SK-N-DZ (cell line): ENCODE data around the gene ALG12.

Experiments used
- DNase-seq: peaks from one replicate; pipeline ENCODE4 v3.0.0-alpha.2; 2015; ENCODE audit warnings: low spot score

The ALG12 gene

DNA sequence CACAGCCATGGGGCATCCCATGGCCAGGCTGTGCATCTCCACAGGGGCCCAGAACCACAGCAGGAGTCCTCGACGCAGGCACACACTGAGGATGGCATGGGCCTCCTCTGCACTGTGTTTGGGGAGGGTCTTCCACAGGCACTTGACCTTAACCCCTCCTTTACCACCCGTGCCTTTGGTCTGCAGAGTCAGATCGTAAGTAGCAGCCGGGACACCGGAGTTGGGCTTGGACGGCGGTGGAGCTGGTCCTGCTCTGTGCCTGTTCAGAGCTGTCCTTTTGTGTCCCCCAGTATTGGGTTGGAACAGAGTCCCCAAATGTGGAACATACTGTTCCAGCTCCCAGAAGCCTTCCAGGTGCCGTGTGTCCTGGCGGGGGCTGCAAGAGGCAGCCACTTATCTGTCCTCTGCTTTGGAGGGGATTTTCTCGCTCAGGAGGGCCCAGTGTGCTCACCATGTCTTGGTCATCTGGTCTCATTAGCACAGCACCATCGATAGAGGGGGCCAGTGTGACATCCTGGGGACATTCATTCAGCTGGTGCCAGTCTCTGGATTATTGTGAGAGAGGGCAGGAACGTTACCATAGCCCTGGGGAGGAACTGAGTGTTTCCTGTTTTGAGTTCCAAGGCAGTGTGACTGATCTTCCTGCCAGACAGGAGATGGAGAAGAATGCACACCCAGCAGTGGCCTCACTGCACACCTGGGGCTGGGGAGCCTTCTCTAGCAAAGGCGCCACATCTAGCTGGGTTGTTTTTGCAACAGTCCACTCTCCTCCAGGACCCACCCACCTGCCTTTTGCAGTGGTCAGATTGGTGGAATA lies 12.6 kb upstream of the ALG12 start:
- peak; percentile 59 for DNase-seq

DNA sequence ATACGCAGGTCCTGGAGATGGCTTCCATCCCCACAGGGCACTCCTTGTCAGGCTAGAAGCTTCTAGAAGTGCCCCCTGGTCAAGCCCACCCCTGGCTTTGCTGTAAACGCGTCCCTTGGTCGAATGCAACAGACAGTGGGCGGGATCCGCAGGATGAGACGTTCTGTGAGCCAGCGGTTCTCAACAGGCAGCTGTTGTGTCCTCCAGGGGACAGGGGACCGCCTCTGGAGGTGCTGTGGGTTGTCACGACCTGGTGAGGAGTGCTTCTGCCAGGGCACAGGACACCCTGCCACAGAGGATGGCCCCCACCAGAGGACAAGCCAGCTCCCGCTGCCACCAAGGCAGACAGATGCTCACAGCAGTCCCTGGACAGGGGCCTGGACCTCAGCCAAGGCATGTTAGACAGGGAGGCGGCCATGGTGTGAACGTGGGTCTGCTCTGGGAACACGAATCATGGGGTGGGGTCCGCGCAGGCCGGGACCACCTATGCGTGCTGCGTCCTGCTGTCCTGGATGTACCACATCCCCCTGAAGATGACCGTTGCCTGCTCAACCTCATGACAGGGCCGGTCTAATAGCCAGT lies 11.8 kb upstream of the ALG12 start:
- no peak for DNase-seq

GRCh38 chr22:49929211-49929979 lies 11.2 kb upstream of the ALG12 start:
- DNase-seq = no peak

- no peak for DNase-seq
Measured at GRCh38 chr22:49928555-49929210, 10.4 kb upstream of the ALG12 start.

DNA sequence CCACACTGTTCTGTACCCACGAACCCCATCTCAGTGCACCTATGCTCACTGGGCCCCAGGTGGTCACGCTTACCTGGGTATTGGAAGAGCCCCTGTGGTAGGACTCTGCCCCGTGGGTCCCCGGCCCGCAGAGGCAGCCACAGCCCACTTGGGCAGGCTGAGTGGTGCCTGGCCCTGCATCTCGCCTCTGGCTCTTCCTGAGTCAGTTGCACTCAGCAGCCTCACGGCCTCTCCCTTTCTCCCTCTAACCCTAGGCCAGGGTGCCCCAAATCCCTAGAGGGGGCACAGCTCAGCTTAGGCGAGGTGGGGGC lies 9.9 kb upstream of the ALG12 start:
- no peak for DNase-seq

DNA sequence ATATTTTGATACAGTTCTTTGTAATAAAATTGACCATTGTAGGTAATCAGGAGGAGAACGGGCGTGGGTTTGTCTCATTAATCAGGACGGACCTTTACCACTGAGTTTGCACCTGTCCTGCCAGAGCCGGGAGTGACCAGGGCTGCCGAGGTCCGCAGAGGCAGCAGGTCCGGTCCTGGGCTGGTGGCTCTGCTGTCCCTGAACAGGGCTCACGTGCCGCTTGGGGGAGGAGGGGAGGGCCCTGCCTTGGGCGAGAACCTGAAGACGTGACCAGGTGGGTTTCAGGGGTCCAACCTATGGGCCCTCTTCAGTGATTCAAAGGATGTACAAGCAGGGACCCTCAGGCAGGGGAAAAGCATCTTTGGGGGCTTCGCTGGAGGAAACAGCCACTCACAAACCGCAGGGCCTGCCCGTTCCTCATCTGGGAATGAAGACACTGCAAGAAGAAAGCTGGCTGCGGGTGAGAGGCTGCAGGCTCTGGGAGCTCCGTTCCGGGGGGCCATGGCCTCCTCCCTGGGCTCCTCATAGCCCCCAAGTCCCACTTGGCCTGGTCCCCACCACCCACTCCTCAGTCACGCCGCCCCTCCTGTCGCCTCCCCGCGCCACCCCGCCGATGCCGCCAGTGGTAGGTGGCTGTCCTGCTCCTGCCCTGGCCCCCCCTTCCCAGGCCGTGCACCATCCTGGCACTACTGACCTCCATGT lies 9.4 kb upstream of the ALG12 start:
- DNase-seq = no peak

DNA sequence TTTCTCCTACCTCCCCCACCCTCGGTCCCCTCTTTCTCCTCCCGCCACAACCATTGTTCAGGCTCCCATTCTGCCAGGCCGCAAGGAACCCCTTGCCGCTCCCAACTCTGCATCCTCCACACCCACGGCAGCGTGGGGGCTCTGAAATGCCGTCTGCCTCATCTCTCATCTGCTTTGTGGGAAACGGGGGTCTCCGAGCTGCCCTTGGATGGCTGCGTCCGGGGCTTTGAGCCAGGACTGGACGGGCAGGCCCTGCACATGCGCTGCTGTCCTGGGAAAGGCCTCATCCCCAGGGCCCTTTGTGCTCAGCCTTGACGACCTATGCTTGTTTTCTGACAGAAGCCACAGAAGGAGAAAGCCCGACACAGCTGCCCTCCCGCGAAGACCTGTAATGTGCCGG lies 8.7 kb upstream of the ALG12 start:
- DNase-seq = no peak

- DNase-seq = no peak
Measured at GRCh38 chr22:49925525-49926128, 7.4 kb upstream of the ALG12 start.

GRCh38 chr22:49924113-49924833 lies 6.0 kb upstream of the ALG12 start:
- no peak for DNase-seq

GRCh38 chr22:49923445-49923844 lies 5.2 kb upstream of the ALG12 start:
- DNase-seq = no peak

DNA sequence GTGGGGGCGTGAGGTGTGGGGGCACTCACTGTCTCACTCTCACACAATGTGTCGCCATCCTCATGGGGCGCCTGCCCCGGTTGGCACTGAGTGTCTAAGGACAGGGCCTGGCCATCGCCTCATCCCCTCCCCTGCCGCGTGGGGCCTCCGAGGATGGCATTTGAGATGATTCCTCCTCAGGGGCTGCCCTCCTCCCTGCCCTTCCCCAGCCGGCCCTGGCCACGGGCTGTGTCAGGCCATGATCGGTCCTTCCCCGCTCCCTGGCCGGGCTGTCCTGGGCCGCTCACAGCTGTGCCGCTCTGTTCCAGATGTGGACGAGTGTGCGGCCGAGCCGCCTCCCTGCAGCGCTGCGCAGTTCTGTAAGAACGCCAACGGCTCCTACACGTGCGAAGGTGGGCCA lies 4.7 kb upstream of the ALG12 start:
- DNase-seq = no peak

DNA sequence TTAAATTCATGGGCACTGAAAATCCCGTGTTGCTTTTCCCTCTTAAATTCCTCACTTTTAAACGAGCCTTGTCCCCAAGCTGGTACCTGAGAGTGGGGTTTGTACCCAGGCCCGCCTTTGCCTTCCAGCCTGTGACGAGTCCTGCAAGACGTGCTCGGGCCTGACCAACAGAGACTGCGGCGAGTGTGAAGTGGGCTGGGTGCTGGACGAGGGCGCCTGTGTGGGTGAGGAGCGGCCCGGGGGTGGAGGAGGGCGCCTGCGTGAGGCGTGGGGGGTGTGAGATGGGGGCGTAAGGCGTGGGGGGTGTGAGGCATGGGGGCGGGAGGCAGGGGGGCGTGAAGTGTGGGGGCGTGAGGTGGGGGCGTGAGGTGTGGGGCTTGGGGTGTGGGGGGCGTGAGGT lies 4.2 kb upstream of the ALG12 start:
- DNase-seq = no peak

- no peak for DNase-seq
Measured at GRCh38 chr22:49921508-49922278, 3.5 kb upstream of the ALG12 start.

GRCh38 chr22:49920859-49921258 lies 2.6 kb upstream of the ALG12 start:
- DNase-seq = no peak

DNA sequence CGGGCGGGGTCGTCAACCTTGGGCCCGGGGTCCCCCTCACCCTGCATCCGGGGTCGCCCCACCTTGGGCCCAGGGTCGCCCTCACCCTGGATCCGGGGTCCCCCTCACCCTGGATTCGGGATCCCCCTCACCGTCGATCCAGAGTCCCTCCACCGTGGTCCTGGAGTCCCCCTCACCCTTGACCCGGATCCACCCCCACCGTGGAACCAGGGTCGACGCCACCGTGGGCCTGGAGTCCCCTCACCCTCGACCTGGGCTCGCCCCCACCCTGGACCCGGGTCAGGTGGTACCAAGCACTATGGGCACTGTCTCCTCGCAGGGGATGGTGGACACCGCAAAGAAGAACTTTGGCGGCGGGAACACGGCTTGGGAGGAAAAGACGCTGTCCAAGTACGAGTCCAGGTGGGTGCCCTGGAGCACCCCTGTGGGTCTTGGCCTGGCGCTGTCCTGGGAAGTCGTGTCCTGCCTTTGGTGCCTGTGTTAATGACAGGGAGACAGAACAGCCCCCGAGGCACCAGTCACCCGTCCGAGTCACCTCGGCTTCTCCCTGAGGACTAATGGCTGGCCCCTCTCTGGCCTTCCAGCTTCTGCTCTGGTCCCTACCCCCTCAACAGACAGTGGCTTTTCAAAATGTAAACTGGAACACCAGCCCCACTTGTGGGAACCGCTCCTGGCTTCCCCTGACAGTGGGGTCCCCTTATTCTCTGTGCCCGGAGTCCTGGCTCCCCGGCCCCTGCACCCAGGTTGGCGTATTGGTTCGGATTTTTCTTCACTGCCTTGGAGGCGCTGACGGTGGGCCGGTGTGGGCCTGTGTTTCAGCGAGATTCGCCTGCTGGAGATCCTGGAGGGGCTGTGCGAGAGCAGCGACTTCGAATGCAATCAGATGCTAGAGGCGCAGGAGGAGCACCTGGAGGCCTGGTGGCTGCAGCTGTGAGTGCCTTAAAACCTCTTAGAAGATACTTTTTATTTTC lies 958 bp upstream of the ALG12 start:
- DNase-seq = no peak

GRCh38 chr22:49916831-49917230 lies 1.4 kb downstream of the ALG12 start:
- DNase-seq = no peak

DNA sequence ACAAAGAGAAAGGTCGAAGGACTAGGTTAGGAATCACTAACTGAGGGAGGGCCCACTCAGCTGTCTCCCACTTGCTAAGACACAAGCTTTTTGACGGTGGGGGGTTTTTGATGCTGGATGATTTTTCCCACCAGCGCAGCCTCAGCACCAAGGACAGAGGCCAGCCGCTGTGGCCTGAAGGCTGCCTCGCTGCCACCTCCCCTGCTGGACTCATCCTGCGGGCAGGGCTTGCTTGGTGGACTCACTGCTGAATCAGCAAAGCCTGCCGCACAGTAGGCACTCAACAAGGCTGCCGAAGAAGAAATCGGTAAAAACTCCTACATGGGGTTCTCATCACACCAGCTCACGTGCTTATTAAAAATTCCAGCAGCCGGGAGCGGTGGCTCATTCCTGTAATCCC lies 2.6 kb downstream of the ALG12 start:
- DNase-seq = no peak

GRCh38 chr22:49914256-49914655 lies 4.0 kb downstream of the ALG12 start:
- no peak for DNase-seq

DNA sequence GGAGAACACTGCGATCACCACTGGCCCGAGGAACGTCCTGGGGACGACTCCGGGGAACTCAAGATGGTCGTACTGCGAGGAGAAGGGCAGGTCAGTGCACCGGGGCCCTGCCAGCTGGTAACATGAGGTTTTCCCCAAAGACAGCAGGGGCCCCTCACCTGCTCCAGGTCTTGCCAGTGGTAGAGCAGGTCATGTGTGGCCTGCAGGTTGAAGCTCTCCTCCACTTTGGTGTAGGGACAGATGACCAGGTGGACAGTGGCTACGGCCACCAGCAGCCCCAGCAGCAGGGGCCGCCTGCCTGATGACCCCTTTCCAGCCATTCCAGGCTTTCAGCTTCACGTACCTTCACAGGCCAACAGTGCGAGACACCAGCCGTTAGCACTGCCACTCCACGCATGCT lies 4.8 kb downstream of the ALG12 start:
- DNase-seq = no peak
